WTC11 (cell line): Measurements from ENCODE around the gene GTF3C2. TPM values are rescaled to one million over a fixed set of nuclear protein-coding genes. Genes with fewer than 3 reads are reported as not detected.

ENCODE experiments used
- ATAC-seq: fragments of 200-7000 bp; cut with Tn5 transposase; 2 replicates; pipeline ENCODE4 v1.10.0; 2021; ENCODE audit warnings: mild to moderate bottlenecking, moderate library complexity
- CTCF ChIA-PET: fragments of 300-600 bp; sonication (Branson Sonifier 250); formaldehyde crosslinking; loops from one replicate; lab custom pipeline; 2021; ENCODE audit warnings: antibody characterized with exemption; lab: Charles Lee
- POLR2A ChIA-PET: fragments of 350-600 bp; sonication (Branson Sonifier 250); formaldehyde crosslinking; loops from one replicate; lab custom pipeline; 2021; ENCODE audit warnings: antibody characterized with exemption; lab: Charles Lee
- DNase-seq: peaks from one replicate; pipeline ENCODE4 v3.0.0; 2021; ENCODE audit warnings: low spot score
- H3K27ac Mint-ChIP-seq: 2 replicates; pipeline ENCODE4 v1.8.0; 2021; ENCODE audit warnings: mixed read lengths
- H3K27me3 Mint-ChIP-seq: 2 replicates; pipeline ENCODE4 v1.8.0; 2021; ENCODE audit warnings: low read depth, mild to moderate bottlenecking, moderate library complexity, mixed read lengths
- H3K36me3 Mint-ChIP-seq: 2 replicates; pipeline ENCODE4 v1.8.0; 2021; ENCODE audit warnings: mixed read lengths
- H3K4me1 Mint-ChIP-seq: 2 replicates; pipeline ENCODE4 v1.8.0; 2022; ENCODE audit warnings: mixed read lengths
- H3K4me3 Mint-ChIP-seq: 2 replicates; pipeline ENCODE4 v1.8.0; 2021; ENCODE audit warnings: mild to moderate bottlenecking, moderate library complexity, mixed read lengths
- H3K9me3 Mint-ChIP-seq: 2 replicates; pipeline ENCODE4 v1.8.0; 2021; ENCODE audit warnings: mixed read lengths
- ATF1 ChIP-seq: sonication (generic); formaldehyde crosslinking; IDR thresholded peaks from 2 replicates; pipeline ENCODE4 v1.8.1; 2023; ENCODE audit warnings: mild to moderate bottlenecking, moderate library complexity, missing genetic modification reagents
- ATF6 ChIP-seq: sonication (generic); formaldehyde crosslinking; IDR thresholded peaks from 2 replicates; pipeline ENCODE4 v1.8.1; 2023; ENCODE audit warnings: mild to moderate bottlenecking, missing genetic modification reagents
- E2F1 ChIP-seq: sonication (generic); formaldehyde crosslinking; IDR thresholded peaks from 2 replicates; pipeline ENCODE4 v1.8.0; 2022; ENCODE audit warnings: mild to moderate bottlenecking, missing genetic modification reagents
- ETV6 ChIP-seq: sonication (generic); formaldehyde crosslinking; IDR thresholded peaks from 2 replicates; pipeline ENCODE4 v1.8.1; 2022; ENCODE audit warnings: mild to moderate bottlenecking, missing genetic modification reagents
- FOXK1 ChIP-seq: sonication (generic); formaldehyde crosslinking; IDR thresholded peaks from 2 replicates; pipeline ENCODE4 v1.8.0; 2022; ENCODE audit warnings: mild to moderate bottlenecking, moderate library complexity, missing genetic modification reagents
- FOXP4 ChIP-seq: sonication (generic); formaldehyde crosslinking; IDR thresholded peaks from 2 replicates; pipeline ENCODE4 v1.8.0; 2022; ENCODE audit warnings: mild to moderate bottlenecking, missing genetic modification reagents
- HMGXB4 ChIP-seq: sonication (generic); formaldehyde crosslinking; IDR thresholded peaks from 2 replicates; pipeline ENCODE4 v1.8.1; 2023; ENCODE audit warnings: mild to moderate bottlenecking, moderate library complexity, missing genetic modification reagents
- JAZF1 ChIP-seq: fragments of 250-450 bp; sonication (Bioruptor Pico); IDR thresholded peaks from 2 replicates; pipeline ENCODE4 v1.9.0; 2021; ENCODE audit warnings: moderate library complexity, mild to moderate bottlenecking, inconsistent platforms
- MAX ChIP-seq: sonication (generic); formaldehyde crosslinking; IDR thresholded peaks from 2 replicates; pipeline ENCODE4 v1.8.0; 2022; ENCODE audit warnings: mild to moderate bottlenecking, missing genetic modification reagents
- MLX ChIP-seq: sonication (generic); formaldehyde crosslinking; IDR thresholded peaks from 2 replicates; pipeline ENCODE4 v1.8.1; 2023; ENCODE audit warnings: mild to moderate bottlenecking, missing genetic modification reagents, moderate library complexity
- NFE2L1 ChIP-seq: sonication (generic); formaldehyde crosslinking; IDR thresholded peaks from 2 replicates; pipeline ENCODE4 v1.8.1; 2023; ENCODE audit warnings: missing genetic modification reagents
- NR2C2 ChIP-seq: sonication (generic); formaldehyde crosslinking; IDR thresholded peaks from 2 replicates; pipeline ENCODE4 v1.8.0; 2022; ENCODE audit warnings: mild to moderate bottlenecking, missing genetic modification reagents
- PRRX2 ChIP-seq: fragments of 250-450 bp; sonication (Bioruptor Pico); IDR thresholded peaks from 2 replicates; pipeline ENCODE4 v1.8.0; 2021; ENCODE audit warnings: mild to moderate bottlenecking
- RORB ChIP-seq: fragments of 250-450 bp; sonication (Bioruptor Pico); IDR thresholded peaks from 2 replicates; pipeline ENCODE4 v1.9.0; 2021; ENCODE audit warnings: mild to moderate bottlenecking
- STAT6 ChIP-seq: sonication (generic); formaldehyde crosslinking; conservative IDR thresholded peaks from 2 replicates; pipeline ENCODE4 v1.8.1; 2023; ENCODE audit warnings: mild to moderate bottlenecking, low read depth, missing genetic modification reagents, moderate library complexity
- TEAD1 ChIP-seq: sonication (generic); formaldehyde crosslinking; IDR thresholded peaks from 2 replicates; pipeline ENCODE4 v1.8.0; 2022; ENCODE audit warnings: mild to moderate bottlenecking, missing genetic modification reagents
- USF2 ChIP-seq: sonication (generic); formaldehyde crosslinking; IDR thresholded peaks from 2 replicates; pipeline ENCODE4 v1.8.1; 2023; ENCODE audit warnings: mild to moderate bottlenecking, missing genetic modification reagents, moderate library complexity
- ZNF121 ChIP-seq: sonication (generic); formaldehyde crosslinking; IDR thresholded peaks from 2 replicates; pipeline ENCODE4 v1.8.0; 2023; ENCODE audit warnings: missing genetic modification reagents
- ZNF263 ChIP-seq: sonication (generic); formaldehyde crosslinking; IDR thresholded peaks from 2 replicates; pipeline ENCODE4 v1.8.1; 2022; ENCODE audit warnings: low read depth, mild to moderate bottlenecking, moderate library complexity, missing genetic modification reagents
- ZNF425 ChIP-seq: fragments of 250-450 bp; sonication (Bioruptor Pico); conservative IDR thresholded peaks from 2 replicates; pipeline ENCODE4 v1.9.0; 2021; ENCODE audit warnings: mild to moderate bottlenecking
- ZNF512 ChIP-seq: sonication (generic); formaldehyde crosslinking; IDR thresholded peaks from 2 replicates; pipeline ENCODE4 v1.8.1; 2022; ENCODE audit warnings: missing genetic modification reagents, borderline replicate concordance
- total RNA-seq: library from RNA; stranded (reverse); gene quantifications from 3 replicates; pipeline ENCODE4 v1.2.3, GENCODE V29; 2021

Gene GTF3C2
- total RNA-seq, 1 experiment from 2014 or later, result 123 TPM

GRCh38 chr2:27308359-27308881 lies 48.1 kb downstream of the GTF3C2 start, which contains the start of gene UCN:
UCN (minus strand) TSS chr2:27308445; CDS start chr2:27307895, 550 bp downstream.
- peaks cover 6% of the 10 kb centered on the region for H3K36me3 Mint-ChIP-seq
- no peak within 1 kb of the TSS for H3K27ac Mint-ChIP-seq
- H3K27me3 Mint-ChIP-seq, result peaks cover 53% of the 10 kb centered on the region
- peaks cover 3% of the 10 kb centered on the region; the same call in 1 of the 2 replicates for H3K4me1 Mint-ChIP-seq
- H3K9me3 Mint-ChIP-seq, result no peaks in the 10 kb centered on the region
- ATAC-seq (peak; percentile 67), DNase-seq (peak; percentile 79)
- ChIA-PET CTCF (interaction anchor here (0.7 to 1.8 kb wide), 9 partner anchors 12 to 139 kb away, joined by 3 to 13 read pairs (median 6); partner anchors contain the start of genes MPV17, SLC30A3 and TRIM54), POLR2A (interaction anchor here (0.8 to 1.2 kb wide), 3 partner anchors 14 to 185 kb away, joined by 3 to 4 read pairs (median 4); partner anchors contain the start of genes GTF3C2 and MPV17)
- peak within 1 kb of the TSS; percentile 62 for H3K4me3 Mint-ChIP-seq
- TF ChIP-seq FOXK1 (CRISPR knock-in tag) (peak; percentile 79), PRRX2 (CRISPR knock-in tag) (no peak), USF2 (CRISPR knock-in tag) (0 out of 2 replicates have a peak, but pooled peaks have one; percentile 5), ZNF425 (CRISPR knock-in tag) (no peak), ZNF512 (no peak), MLX (CRISPR knock-in tag) (0 out of 2 replicates have a peak, but pooled peaks have one; percentile 52), ZNF263 (CRISPR knock-in tag) (no peak), ATF1 (CRISPR knock-in tag) (no peak), NFE2L1 (CRISPR knock-in tag) (peak; percentile 84), MAX (CRISPR knock-in tag) (peak; percentile 74; the same call in 1 of the 2 replicates), E2F1 (CRISPR knock-in tag) (no peak), ZNF121 (CRISPR knock-in tag) (no peak), JAZF1 (no peak), NR2C2 (CRISPR knock-in tag) (0 out of 2 replicates have a peak, but pooled peaks have one; percentile 43), RORB (CRISPR knock-in tag) (no peak), ATF6 (CRISPR knock-in tag) (no peak), TEAD1 (peak; percentile 86; the same call in 1 of the 2 replicates), STAT6 (no peak), ETV6 (peak; percentile 76; the same call in 1 of the 2 replicates), HMGXB4 (CRISPR knock-in tag) (no peak), FOXP4 (CRISPR knock-in tag) (peak; percentile 83; the same call in 1 of the 2 replicates)
